T1000 (cell line): ENCODE measurements around the gene WFIKKN1.

Source experiments
- DNase-seq: peaks from one replicate; lab custom pipeline; 2025; ENCODE audit warnings: mixed read lengths; lab: John Stamatoyannopoulos, UW

Gene WFIKKN1

DNA sequence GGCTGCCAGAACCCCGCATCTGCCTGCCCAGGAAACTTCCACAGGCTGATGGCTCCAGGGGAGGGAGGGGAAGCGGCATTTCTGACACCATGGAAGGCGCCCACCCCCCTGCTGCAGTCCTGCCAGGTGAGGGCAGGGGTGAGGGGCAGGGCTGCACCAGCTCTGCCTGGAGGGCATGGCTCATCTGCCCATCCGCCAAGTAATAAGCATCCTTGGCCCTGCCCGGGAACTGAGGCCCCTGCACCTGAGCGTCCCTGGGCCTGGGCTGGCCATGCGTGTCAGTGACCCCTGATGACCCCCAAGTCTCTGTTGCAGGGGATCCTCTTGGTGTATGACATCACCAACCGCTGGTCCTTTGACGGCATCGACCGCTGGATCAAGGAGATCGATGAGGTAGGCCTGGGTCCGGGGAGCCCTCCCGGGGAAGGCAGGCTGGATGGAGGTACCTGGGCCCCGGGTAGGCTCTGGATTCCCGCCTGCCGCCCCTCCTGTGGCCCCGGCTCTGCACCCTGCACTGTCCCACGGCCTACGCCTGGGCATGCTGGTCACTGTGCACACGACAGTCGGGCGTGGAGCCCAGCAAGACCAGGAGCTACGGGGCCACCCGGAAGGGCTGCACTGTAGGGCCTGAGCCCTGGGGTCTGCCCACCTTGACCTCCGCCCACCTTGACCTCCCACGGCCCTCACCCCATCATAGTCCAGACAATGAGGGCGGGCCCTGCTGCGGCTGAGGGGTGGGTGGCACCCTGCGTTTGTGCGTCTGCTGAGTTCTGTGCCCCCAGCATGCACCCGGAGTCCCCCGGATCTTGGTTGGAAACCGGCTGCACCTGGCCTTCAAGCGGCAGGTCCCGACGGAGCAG lies 5.4 kb upstream of the WFIKKN1 start:
- DNase-seq: no peak

GRCh38 chr16:625977-626765 lies 4.6 kb upstream of the WFIKKN1 start:
- no peak for DNase-seq

DNA sequence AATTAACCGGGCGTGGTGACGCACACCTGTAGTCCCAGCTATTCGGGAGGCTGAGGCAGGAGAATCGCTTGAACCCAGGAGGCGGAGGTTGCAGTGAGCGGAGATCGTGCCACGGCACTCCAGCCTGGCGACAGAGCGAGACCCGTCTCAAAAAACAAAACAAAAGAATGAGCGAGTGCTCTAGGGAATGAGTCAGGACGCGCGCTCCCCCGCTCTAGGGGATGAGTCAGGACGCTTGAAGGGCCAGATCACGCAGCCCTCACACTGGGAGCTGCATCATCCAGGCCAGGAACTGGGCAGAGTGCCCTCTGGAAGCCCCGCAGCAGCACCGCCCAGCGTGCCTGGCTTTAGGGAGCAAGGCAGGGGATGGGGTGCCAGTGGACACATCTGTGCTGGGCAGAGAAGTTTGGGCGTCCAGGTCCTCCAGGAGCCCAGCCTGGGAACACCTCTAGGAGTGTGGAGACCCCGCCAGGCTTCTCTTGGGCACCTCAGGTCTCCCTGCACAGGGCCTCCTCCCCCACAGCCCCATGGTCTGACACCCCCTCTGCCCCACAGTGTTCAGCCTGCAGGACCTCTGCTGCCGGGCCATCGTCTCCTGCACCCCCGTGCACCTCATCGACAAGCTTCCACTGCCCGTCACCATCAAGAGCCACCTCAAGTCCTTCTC lies 3.9 kb upstream of the WFIKKN1 start:
- DNase-seq: peak; percentile 91

- no peak for DNase-seq
Observed at GRCh38 chr16:627454-628239, 3.1 kb upstream of the WFIKKN1 start.

DNA sequence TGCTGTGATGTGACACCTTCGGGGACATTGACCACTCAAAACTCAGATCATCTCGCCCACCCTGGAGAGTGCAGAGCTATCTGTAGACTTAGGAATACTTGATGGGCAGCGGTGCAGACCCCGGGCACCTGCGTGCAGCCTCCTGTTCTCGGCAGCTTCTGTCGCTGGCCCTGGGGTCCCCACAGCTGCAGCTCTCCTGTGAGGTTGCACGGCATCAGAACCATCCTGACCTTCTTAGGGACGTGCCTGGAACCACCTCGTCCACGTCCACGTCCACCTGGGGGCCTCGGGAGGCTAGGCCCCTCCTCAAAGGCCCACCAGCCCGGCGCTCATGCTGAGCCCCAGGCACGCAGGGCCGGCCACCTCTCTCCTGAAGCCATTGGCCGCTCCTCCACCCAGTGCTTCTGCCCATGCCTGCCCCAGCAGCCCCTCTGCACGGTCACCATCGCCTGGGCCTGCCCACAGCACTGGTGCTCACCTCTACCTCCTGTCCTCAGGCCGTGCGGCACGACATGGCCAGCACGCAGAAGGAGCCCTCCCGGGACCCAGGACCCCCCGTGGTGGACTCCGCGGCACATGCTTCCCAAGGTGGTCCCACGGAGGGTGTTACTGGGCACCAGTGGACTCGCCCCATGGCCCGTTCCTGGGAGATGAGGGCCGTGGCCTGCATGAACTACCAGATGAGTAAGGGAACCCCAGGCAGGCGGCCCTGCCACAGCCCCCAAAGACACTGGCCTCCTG lies 2.3 kb upstream of the WFIKKN1 start:
- no peak for DNase-seq

DNA sequence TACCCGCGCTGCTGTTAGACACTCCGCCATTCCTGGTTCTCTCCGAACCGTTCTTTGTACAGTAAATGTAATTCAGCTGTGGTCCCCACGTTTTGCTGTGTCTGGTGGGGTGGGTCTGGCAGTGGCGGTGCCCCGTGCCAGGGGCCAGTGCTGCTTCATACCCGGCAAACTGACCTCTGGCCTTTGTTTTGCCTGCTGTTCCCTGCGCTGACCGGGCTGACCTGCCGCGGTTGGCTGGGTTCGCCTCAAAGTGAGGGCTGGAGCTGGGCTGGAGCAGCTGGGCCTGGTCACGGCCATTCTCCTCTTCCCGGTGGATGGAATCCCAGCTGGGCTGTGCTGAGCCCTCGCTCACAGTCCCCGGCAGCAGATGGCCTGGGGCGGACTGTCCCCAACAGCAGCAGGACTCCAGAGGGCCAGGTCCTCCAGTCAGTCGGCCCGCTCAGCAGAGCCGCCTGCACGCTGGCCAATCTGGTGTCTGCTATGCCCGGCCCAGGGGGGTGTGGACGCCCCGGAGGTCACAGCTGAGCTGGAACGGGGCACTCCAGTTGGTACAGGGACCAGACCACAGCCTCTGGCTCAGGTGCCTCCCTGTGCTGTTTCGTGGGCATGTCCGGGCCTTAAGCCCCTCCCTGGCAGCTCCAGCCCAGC lies 1.5 kb upstream of the WFIKKN1 start:
- DNase-seq: no peak

DNA sequence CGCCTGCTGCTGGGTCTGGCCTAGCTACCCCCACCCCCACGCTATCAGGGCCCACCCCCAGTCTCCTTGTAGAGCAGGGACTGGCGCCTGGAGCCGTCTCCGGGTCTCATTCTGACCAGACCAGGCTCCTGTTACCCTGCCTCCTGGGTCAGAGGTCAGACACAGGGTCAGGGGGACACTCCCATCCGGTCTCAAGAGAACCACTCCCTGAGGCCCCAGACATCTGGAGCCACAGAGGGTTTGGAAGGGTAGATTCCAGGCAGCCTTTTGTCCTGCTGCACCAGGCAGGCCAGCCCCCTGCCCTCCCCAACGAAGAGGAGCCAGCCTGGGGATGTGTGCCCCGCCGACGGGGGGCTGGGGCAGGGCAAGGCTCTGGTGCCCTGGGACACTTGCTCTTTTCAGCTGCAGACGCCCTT lies 944 bp upstream of the WFIKKN1 start:
- no peak for DNase-seq

- DNase-seq: no peak
Observed at GRCh38 chr16:630249-630814, 453 bp upstream of the WFIKKN1 start.

DNA sequence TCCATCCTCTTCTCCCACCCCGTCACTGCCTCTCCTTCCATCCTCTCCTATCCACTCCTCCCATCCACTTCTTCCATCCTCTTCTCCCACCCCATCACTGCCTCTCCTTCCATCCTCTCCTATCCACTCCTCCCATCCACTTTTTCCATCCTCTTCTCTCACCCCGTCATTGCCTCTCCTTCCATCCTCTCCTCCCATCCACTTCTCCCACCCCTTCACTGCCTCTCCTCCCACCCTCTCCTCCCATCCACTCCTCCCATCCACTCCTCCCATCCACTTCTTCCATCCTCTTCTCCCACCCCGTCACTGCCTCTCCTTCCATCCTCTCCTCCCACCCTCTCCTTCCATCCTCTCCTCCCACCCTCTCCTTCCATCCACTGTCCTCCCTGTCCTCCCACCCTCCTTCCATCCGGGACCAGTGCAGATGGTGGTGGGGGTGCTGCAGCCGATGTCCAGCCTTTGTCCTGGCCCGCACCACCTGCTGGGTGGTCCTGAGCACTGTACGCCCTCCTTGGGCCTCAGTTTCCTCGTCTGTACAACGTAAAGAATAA lies 1.1 kb downstream of the WFIKKN1 start:
- no peak for DNase-seq

DNA sequence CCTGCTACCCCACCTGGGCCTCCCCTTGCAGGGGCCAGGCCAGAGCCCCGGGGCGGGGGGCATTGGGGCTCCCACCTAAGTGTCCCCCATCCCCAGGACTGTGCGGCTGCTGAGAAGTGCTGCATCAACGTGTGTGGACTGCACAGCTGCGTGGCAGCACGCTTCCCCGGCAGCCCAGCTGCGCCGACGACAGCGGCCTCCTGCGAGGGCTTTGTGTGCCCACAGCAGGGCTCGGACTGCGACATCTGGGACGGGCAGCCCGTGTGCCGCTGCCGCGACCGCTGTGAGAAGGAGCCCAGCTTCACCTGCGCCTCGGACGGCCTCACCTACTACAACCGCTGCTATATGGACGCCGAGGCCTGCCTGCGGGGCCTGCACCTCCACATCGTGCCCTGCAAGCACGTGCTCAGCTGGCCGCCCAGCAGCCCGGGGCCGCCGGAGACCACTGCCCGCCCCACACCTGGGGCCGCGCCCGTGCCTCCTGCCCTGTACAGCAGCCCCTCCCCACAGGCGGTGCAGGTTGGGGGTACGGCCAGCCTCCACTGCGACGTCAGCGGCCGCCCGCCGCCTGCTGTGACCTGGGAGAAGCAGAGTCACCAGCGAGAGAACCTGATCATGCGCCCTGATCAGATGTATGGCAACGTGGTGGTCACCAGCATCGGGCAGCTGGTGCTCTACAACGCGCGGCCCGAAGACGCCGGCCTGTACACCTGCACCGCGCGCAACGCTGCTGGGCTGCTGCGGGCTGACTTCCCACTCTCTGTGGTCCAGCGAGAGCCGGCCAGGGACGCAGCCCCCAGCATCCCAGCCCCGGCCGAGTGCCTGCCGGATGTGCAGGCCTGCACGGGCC lies 1.9 kb downstream of the WFIKKN1 start:
- no peak for DNase-seq

DNA sequence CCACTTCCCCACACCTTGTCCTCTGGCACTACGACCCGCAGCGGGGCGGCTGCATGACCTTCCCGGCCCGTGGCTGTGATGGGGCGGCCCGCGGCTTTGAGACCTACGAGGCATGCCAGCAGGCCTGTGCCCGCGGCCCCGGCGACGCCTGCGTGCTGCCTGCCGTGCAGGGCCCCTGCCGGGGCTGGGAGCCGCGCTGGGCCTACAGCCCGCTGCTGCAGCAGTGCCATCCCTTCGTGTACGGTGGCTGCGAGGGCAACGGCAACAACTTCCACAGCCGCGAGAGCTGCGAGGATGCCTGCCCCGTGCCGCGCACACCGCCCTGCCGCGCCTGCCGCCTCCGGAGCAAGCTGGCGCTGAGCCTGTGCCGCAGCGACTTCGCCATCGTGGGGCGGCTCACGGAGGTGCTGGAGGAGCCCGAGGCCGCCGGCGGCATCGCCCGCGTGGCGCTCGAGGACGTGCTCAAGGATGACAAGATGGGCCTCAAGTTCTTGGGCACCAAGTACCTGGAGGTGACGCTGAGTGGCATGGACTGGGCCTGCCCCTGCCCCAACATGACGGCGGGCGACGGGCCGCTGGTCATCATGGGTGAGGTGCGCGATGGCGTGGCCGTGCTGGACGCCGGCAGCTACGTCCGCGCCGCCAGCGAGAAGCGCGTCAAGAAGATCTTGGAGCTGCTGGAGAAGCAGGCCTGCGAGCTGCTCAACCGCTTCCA lies 2.7 kb downstream of the WFIKKN1 start:
- no peak for DNase-seq

GRCh38 chr16:634051-634670 lies 3.4 kb downstream of the WFIKKN1 start:
- DNase-seq: no peak

DNA sequence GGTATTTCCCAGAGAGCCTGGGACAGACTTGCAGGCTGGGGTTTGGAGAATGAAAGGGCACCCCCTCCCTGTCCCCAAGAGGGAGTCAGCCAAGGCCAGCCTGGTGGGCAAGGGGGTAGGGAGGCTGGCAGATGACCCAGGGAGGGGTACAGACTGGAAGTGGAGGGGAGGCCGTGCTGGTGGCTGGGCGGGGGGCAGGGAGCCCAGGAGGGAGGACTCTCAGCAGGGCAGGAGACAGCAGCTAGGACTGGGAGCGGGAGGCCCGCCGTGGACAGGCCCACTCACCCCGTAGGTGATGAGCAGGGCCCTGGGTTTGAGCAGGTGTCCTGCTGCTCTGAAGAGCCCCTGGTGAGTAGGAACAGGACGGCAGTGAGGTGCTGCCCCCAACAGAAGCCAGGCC lies 4.2 kb downstream of the WFIKKN1 start:
- DNase-seq: no peak

- no peak for DNase-seq
Observed at GRCh38 chr16:635573-636205, 4.9 kb downstream of the WFIKKN1 start.

- peak; percentile 95 for DNase-seq
Observed at GRCh38 chr16:636206-637080, 5.7 kb downstream of the WFIKKN1 start, which contains the start of gene METTL26. Gene METTL26 (minus strand): TSS chr16:636305. CDS start chr16:636290, 15 bp downstream.
